GM18498 (cell line): ENCODE measurements around the gene SUZ12.
A peak's percentile ranks its signal among the peaks of the same experiment; 100 is the strongest.
"Not testable (repeated sequence)": the region's sequence is repeated elsewhere in the genome, so short reads cannot be mapped to it uniquely, and the experiment has no call there.

Source experiments
- ATAC-seq: cut with Tn5 transposase; IDR thresholded peaks from one replicate; pipeline ENCODE4 v1.9.1; 2021; ENCODE audit warnings: mild to moderate bottlenecking, moderate library complexity; ENCODE audit not compliant: unreplicated experiment

Gene SUZ12

DNA sequence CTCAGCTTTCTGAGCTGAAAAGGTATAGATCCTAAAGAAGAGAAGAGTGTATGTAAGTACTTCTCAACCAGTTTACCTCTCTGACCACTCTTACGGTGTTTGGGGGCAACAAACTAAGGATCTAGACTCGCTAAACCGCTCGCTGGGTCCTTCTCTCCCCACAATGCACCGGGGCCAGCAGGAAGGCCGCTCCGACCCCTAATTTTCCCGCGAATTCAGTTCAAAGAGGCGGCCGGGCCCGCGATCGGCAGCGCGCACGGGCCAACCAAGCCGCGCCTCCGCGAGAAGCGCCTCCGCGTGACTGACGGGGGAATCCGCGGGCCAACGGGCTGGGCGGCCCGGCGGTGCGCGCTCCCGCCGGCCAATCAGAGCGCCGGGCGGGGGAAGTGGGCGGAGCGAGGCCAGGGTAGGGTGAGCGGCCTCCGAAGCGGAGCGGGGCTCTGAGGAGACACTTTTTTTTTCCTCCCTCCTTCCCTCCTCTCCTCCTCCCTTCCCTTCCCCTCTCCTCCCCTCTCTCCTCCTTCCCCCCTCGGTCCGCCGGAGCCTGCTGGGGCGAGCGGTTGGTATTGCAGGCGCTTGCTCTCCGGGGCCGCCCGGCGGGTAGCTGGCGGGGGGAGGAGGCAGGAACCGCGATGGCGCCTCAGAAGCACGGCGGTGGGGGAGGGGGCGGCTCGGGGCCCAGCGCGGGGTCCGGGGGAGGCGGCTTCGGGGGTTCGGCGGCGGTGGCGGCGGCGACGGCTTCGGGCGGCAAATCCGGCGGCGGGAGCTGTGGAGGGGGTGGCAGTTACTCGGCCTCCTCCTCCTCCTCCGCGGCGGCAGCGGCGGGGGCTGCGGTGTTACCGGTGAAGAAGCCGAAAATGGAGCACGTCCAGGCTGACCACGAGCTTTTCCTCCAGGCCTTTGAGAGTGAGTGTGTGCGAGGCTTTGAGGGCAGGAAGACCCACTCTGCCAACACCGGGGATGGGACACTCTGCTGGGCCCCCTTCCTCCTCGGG lies at the start of gene SUZ12:
TSS of gene SUZ12 (plus strand) at position 393 of the 995 bp plus-strand sequence. CDS start at position 633, 240 bp downstream.
- peak; percentile 93 for ATAC-seq

DNA sequence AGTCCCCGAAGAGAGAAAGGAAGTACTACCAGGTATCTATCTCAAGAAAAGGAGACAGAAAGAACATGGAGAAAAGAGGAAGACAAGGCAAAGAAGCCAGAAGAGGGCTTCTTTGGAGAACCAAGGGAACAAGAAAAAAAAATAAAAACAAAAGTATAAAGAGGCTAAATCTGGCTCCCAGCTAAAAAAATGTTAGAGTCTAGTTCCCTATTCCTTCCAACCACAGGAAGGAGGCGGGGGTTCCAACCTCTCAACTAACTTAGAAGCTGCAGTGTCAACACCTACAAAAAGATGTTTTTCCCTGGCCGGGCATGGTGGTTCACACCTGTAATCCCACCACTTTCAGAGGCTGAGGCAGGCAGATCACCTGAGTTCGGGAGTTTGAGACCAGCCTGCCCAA lies 48.7 kb upstream of the SUZ12 start:
- ATAC-seq, result no peak

DNA sequence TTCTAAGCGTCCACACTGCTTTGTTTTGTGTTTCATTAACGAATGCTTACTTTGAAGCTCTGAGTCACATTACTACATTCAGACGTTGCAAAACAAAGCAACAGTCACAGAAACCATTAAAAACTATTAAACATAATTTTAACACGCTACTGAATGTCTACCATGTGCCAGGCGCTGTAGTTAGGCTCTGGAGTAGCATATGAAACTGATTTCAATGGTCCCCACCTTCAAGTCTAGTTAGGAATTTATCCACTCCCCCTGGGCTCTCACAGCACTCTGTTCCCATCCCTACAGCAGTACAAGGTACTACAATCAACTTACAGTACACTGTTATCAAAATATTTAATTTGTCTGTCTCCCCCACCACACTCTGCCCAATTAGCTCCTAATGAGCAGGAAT lies 35.9 kb upstream of the SUZ12 start:
- no peak for ATAC-seq

DNA sequence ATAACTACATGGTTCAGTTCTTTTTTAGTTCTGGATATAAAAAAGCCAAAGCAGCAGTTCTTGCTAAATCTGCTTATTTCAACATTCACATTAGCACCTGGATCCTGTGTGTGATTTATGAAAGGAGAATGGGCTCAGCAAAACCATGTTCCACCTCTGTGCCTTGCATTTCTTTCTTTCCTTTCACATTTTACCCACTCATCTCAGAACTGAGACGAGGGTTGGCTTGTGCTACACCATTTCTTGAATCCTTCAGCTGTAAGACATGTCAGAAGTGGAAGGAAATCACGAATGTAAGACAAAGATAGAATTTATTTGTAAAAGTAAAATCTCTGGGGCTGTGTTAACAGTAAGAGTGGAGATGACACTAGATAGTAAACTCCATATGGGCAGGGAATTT lies 34.1 kb upstream of the SUZ12 start:
- ATAC-seq, result no peak

DNA sequence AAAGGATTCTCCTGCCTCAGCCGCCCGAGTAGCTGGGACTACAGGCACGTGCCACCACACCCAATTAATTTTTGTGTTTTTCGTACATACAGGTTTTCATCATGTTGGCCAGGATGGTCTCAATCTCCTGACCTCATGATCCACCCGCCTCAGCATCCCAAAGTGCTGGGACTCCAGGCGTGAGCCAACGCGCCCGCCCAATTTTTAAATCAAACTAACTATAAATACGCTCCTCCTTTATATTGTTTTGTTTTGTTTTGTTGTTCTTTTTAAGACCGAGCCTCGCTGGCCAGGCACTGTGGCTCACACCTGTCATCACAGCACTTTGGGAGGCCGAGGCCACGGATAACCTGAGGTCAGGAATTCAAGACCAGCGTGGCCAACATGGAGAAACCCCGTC lies 33.4 kb upstream of the SUZ12 start:
- ATAC-seq, result no peak

DNA sequence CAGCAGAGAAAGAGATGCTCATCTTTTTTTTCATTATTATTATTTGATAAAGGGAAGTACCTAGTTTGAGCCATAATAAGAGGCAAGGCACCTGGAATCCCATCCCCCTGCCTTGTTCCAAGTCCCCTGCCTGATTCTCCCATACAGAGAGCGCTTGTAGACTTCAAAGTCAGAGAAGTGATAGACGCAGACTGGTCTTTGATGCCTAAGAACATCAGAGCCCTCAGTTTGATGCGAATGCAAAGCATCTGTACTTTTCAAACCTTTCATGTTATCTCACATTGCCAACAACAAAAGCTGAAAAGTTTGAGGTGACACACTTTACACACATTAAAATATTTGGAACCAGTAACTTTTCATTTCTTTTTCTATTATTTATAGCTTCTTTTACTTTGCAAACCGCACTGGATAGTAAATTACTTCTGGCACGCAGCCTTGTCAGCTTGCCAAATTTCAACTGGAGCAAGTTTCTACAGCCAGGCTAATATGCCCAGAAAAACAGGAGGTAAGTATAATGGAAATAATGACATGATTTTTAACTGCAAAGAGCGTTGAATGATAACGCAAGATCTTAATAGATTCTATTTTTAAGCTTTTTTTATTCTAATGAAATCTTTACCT lies 29.4 kb upstream of the SUZ12 start:
- no peak for ATAC-seq

DNA sequence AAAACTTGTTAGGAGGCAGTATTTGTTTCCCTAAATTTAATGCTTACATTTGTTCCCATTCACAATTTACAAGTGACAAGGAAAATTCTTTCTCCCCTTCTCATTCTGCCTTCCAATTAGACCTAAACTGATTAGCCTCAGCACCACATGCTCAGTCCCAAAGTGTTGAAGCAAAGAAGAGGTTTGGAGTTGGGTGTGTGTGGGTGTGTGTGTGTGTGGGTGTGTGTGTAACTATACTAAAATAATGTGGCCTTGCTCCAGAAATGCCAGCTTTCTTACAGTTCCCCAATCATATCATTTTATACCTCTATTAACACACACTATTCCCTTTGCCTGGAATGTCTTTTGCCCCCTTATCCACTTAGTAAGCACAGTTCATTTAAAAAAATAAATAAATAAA lies 28.4 kb upstream of the SUZ12 start:
- no peak for ATAC-seq

DNA sequence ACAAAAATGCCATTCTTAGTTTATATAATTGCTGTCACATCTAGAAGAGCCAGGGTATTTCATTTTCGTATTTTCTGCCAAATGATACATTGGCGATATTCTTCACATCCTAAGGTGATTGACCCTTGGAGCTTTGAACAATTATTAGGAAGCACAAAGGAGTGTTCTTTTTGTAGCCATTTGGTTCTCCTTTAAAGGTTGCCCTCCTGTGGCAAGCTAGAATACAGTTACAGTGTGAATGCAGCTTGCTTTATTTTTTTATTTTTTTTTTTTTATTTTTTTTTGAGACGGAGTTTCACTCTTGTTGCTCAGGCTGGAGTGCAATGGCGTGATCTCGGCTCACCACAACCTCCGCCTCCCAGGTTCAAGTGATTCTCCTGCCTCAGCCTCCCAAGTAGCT lies 24.1 kb upstream of the SUZ12 start:
- not testable (repeated sequence) for ATAC-seq

DNA sequence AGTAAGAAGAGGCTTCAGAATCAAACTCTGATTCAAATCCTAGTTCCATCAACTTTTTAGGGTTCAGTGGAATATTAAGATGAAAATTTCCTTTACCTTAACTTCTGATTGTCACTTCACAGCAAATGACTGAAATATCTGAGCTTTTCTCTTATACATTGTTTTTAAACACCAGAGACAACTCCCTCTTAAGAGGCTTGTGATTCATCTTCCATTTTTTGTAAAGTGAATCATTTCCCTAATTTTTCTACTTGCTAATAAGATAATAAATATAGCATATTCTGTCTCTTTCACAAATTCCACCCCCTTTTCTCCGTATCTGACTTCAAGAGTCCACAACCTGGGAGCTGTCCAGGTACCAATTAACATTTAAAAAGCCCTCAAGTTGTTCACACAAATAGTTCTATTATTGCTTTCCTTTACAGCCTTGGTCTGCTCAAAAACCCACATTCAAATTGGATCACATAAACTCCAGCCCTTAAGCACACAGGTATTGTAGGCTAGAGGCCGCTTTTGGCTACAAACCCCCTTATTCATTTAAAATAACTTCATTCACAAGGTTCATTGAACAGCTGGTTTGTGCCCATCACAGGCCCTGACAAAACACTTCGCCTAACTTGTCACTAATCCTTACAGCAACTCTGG lies 21.2 kb upstream of the SUZ12 start:
- no peak for ATAC-seq

DNA sequence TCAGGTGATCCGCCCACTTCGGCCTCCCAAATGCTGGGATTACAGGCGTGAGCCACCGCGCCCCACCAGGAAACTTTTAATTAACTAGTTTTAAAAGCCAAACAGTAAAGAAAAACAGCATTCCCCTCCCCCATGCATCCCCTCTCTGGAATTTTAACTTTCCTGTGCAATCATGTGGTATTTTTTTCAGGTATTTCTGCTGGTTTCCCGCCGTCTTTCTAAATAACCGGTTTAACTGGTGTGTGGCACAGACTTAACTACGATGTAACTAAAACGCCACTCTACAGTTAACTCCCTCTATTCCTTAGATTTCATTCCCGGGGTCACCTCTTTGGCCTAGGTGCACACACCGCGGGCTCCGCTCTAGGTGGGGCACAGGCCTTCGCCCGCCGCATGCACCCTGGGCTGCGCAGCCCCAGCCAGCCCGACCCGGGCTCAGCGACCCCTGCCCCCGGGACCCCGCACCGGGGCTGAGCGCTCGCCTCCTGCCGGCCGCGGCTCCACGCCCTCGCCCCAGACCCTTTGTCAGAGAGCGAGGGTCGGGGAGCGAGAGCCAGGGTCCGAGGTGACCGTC lies 20.2 kb upstream of the SUZ12 start:
- ATAC-seq, result no peak

DNA sequence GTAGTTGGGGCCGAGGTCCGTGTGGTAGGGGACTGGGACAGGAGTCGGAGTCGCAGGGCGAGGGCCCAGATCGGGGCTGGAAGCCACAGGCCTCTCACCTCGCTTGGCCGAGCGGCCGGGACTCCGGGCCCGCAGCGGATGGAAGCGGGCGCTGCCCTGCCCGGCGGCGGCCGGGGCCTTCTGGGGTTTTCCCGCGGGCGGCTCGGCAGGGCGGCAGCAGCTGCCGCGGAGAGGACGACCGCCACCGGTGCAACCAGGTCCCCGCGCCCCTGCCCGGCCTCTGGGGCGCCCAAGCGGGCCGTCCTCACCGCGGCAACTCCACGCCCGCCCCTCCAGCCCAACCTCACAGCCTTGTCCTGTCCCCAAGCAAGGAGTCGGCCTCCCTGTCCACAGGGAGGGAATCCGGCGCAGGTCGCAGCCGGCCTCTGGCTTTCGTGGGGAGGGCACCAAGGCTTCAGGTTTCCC lies 19.7 kb upstream of the SUZ12 start:
- ATAC-seq, result no peak

DNA sequence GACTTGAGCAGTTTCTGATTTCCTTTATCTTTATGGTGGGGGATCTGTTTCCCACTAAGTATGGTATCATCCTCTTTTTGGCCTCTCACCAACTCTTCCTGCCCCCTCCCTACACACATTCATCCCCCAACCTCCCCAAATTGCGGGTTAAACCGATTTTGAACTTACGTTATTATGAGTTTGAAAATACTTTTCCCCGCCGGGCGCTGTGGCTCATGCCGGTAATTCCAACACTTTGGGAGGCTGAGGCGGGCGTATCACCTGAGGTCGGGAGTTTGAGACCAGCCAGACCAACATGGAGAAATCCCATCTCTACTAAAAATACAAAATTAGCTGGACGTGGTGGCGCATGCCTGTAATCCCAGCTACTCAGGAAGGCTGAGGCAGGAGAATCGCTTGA lies 19.1 kb upstream of the SUZ12 start:
- not testable (repeated sequence) for ATAC-seq

DNA sequence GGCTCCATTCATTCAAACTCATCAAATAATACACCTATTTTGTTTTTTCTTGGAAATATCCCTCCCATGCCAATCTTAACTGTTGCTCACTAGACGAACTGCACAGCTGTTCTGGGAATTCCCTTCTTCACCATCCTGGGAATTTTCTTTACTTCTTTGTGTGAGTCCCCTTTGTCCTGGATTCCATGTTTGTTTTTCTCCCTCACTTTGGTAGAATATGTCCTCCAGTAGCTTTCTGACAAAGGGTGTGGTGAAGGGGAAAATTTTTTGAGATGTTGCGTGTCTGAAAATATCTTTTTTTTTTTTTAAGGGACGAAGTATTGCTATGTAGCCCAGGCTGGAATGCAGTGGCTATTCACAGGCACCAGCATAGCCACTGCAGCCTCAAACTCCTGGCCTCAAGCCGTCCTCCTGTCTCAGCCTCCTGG lies 18.1 kb upstream of the SUZ12 start:
- no peak for ATAC-seq

DNA sequence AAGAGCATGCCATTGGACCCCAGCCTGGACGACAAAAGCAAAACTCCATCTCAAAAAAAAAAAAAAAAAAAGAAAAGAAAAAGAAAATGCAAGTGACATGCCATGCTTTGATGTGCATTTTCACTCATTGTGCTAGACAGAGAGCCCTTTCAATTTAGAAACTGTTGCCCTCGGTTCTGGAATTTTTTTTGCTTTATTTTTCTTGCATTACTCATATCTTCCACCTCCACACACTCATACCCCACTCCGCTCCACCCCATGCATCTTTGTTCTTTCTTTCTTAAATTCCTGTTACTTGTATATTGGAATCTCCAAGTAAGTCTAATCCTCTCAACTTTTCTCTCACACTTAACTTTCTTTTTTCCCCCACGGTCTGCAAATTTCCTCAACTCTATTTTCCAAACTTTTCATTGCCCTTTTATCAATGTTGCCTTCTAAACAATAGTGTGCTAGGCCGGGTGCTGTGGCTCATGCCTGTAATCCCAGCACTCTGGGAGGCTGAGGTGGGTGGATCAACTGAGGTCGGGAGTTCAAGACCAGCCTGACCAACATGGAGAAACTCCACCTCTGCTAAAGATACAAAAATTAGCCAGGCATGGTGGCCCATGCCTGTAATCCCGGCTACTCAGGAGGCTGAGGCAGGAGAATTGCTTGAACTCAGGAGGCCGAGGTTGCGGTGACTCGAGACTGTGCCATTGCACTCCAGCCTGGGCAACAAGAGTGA lies 16.8 kb upstream of the SUZ12 start:
- no peak for ATAC-seq

DNA sequence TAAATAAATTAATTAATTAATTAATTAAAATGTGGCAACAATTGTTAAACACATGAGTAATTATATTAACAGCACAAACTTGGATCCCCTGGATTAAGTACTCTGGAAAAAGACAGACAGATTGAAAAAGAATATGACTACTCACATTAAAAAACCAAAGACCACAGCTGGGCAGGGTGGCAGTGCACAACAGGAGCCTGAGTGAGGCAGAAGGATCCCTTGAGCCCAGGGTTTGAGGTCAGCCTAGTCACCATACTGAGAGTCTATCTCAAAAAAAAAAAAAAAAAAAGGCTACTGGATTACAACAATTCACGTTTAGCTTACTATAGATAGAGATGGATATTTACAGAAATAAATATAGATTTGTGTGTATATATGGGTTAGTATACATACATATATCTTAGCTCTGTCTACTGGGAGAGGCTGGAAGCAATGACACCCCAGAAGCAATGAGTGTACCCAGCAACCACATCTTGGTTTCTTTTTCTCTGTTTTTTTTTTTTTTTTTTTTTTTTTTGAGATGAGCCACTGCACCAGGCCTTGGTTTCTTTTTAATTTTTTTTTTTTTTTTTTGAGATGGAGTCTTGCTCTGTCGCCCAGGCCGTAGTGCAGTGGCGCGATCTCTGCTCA lies 10.6 kb upstream of the SUZ12 start:
- ATAC-seq, result no peak

DNA sequence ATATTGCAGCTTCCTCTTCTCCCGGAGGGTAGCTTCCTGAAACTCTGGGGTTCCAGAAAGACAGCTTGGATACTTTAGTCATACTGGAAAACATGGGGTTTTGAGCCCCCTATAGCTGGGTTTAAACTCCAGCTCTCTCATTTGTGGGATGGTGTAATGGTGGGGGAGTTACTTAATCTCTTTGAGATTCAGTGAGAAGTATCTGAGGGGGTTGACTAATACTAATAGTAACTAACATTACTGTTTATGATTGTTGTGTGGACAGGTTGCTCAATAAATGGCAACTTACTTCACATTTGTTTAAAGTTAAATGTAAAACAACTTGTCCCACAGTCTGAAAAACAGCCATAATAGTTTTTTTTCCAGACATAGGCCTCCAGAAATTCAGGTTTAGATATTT lies 5.1 kb upstream of the SUZ12 start:
- no peak for ATAC-seq

DNA sequence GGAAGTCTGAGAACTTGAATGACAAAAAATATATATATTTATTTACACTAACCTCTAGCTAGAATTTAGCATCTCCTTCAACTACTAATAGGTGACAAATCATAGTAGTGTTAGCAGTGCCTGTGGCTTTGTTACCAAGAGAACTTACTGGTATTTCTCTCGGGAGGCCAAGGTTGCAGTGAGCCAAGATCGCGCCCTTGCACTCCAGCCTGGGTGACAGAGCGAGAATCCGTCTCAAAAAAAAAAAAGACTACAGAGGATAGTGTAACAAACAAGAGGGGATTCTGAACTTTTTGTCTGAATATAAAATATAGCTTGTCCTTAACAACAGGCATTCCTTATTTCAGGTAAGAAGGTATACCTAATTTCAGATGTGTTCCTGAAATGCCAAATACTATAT lies 1.3 kb upstream of the SUZ12 start:
- no peak for ATAC-seq

DNA sequence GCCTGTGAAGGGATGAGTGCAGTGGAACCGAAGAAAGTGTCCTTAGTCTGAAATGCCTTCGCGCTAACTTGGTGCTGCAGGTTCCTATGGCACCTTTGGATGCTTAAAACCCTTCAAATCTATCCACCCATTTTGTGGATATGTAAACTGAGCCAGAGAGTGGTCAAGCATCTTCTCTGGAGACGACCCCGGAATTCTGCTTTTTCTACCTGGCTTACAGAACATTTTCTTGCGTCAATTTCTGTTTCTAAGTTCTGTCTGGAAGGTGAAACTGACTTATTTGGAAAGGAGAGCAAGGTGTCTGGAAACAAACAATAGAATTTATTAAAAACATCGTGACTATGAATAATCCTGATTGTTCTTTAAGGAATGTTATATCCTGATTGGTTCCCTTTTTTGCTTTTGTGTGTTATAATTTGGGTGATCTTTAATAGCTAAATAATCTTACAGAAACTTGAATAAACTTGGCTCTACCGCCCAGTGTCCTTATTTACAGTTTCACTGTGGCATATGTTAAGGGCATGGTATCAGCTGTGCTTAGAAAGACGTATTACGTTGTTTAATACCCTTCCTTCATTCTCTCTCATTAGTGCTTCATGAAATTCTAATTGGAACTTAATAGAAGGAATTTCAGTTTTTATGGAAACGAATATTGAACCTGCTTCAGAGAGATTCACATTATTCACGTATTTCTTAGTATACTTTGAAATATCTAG lies 1.3 kb downstream of the SUZ12 start:
- ATAC-seq, result not testable (repeated sequence)

DNA sequence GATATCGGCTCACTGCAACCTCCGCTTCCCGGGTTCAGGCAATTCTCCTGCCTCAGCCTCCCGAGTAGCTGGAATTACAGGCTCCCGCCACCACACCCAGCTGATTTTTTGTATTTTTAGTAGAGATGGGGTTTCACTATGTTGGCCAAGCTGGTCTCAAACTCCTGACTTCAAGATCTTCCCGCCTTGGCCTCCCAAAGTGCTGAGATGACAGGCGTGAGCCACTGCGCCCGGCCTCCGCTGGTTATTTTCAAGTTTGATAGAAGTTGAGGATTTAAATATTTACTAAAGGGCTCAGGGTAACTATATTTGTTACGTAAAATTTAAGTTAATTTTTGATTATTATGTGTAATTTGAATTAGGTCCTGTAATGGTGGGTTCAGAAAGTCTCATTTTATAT lies 5.1 kb downstream of the SUZ12 start:
- ATAC-seq, result not testable (repeated sequence)
